NT2/D1 (cell line): ENCODE measurements around the gene ZBTB20.

Experiments
- SUZ12 ChIP-seq: IDR thresholded peaks from 2 replicates; pipeline ENCODE4 v1.6.1; 2011; ENCODE audit not compliant: insufficient read length, insufficient read depth; ENCODE audit errors: extremely low read depth
- ZNF274 ChIP-seq: IDR thresholded peaks from 2 replicates; pipeline ENCODE4 v1.6.1; 2011; ENCODE audit warnings: mild to moderate bottlenecking, low read depth, low read length

DNA sequence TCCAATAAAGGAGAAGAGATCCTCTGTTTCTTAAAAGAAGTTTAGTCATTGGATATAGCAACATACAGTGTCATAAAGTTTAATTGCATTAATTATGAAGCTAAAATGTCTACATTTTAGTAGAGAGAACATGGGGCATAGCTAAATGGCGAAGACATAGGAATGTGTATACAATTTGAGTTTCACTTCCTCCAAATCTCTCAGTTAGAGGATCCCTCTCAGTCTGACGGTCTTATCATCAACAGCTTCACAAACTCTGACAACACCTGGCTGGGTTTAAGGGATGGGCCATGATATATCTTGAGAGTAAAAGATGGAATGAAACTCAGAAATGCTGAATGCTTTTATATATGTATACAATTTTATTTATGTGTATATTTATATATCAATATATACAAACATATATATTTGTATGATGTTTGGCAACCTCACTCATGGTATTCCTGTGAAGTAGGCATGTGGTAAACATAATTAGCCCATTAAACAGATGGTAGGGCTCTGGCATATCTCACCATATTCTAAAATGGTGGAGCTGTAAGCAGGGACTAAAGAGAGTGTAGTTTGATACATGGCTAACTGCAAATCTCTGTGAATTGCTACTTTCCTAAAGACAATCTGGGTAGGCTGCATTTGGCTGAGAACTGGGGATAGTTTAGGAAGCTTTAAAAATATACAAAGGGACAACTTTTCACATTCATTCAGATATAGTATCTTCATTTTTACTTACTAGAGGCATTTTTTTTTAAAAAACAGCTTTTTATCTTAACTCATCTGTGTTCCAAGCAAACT, 741.7 kb downstream of the ZBTB20 start:
- TF ChIP-seq SUZ12: no peak
- no peak for TF ChIP-seq ZNF274
